SKM-1 treated with dmso at 0.1 percent for 144 hours (cell line): ENCODE data around the gene ARHGAP8.
"Not testable (repeated sequence)": the region's sequence is repeated elsewhere in the genome, so short reads cannot be mapped to it uniquely, and the experiment has no call there.

Experiments used
- DNase-seq: peaks from one replicate; lab custom pipeline; 2025; ENCODE audit not compliant: unreplicated experiment; lab: John Stamatoyannopoulos, UW

Gene ARHGAP8

DNA sequence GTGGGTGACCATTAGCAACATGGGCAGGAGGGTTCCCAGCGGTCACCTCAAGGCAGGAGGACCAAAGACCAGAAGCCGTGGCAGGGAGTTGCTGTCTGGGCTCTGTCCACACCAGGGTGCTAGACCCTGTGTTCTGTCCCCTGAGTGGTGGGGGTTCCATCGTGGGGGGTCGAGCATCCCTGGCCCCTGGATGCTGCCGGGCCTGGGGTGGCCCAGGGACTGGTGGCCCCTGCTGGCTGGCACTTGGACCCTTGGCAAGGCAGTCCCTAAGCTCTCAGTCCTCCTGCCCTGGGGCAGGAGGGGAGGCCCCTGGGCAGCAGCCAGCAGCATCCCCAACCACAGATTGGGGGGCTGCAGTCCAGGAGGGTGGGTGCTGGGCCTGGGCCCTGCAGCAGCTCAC lies 13.4 kb upstream of the ARHGAP8 start:
- no peak for DNase-seq

DNA sequence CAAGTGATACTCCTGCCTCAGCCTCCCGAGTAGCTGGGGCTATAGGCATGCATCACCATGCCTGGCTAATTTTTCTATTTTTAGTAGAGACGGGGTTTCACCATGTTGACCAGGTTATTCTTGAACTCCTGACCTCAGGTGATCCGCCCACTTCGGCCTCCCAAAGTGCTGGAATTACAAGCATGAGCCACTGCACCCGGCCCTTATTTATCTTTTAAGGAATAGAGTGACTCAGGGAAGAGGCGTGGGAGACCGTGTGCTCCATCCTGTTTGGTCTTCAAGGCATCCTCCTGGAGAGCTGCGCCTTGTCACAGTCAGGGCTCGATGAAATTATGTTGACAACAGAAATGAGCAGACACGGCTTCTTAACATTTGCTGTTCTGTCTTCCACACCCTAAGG lies 12.7 kb upstream of the ARHGAP8 start:
- DNase-seq, result not testable (repeated sequence)

DNA sequence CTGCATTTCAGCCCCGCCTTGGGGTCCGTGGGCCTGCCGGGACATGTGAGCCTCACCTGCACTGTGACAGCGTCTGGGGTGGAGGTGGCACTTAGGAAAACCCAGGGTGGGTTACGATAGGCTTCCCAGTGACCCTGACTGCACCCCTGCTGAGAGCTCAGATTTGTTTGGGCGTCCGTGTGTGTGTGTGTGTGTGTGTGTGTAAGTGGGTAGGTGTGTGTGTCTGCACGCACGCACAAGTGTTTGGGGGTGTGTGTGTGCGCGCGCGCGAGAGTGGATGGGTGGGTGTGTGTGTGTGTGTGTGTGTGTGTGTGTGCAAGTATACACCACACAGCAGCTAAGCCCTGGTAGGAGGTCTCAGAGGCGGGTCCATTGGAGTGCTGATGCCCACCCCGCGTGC lies 12.1 kb upstream of the ARHGAP8 start:
- DNase-seq, result no peak

DNA sequence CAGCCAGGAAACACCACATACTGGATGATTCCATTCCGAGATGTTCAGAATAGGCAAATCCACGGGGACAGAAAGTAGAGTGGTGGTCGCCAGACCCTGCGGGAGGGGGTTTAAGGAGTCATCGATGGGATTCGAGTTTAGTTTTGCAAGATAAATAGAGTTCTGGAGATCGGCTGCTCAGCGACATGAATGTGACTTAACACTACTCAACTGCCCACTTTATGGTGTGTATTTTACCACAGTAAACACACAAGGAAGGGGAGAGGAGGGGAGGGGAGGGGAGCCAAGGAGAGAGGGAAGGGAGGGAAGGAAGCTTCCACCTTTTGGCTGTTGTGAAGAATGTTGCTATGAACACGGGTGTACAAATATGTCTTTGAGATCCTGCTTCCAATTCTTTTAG lies 10.4 kb upstream of the ARHGAP8 start:
- no peak for DNase-seq

DNA sequence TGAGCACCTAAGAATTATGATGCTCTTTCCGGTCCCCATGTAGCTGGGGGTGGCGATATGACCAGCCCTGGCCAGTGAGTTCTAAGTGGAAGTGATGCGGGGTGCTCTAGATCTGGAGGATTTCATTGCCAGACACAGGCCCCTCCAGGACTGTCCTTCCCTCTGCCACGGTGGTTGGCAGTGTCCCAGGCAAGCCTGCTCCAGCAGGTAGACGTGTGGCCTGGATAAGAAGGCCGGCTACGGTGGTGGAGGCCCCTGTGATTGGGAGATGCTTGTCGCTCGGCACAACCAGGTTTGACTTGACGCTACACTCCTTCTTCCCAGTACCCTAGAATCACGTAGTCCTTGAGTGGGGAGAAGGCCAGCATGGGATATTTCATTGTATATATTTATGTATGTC lies 9.1 kb upstream of the ARHGAP8 start:
- DNase-seq, result no peak

DNA sequence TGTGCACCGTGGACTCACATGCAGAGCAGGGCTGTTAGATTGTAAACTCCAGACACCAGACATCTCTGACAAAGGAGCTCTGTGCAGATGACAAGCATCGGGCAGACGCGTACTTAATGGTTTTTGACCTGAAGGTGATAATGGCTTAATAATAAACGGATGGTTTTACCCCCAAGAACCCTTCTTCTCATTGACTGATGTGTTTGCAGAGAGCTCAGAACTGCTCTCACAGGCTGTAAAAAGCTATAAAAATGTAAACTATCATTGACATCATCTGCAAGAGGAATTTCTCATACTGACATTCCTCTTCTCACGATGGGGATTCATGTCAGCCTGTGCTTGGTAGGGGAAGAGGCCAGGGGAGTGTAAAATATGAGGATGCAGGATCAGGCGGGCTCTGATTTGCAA lies 8.6 kb upstream of the ARHGAP8 start:
- DNase-seq, result no peak

DNA sequence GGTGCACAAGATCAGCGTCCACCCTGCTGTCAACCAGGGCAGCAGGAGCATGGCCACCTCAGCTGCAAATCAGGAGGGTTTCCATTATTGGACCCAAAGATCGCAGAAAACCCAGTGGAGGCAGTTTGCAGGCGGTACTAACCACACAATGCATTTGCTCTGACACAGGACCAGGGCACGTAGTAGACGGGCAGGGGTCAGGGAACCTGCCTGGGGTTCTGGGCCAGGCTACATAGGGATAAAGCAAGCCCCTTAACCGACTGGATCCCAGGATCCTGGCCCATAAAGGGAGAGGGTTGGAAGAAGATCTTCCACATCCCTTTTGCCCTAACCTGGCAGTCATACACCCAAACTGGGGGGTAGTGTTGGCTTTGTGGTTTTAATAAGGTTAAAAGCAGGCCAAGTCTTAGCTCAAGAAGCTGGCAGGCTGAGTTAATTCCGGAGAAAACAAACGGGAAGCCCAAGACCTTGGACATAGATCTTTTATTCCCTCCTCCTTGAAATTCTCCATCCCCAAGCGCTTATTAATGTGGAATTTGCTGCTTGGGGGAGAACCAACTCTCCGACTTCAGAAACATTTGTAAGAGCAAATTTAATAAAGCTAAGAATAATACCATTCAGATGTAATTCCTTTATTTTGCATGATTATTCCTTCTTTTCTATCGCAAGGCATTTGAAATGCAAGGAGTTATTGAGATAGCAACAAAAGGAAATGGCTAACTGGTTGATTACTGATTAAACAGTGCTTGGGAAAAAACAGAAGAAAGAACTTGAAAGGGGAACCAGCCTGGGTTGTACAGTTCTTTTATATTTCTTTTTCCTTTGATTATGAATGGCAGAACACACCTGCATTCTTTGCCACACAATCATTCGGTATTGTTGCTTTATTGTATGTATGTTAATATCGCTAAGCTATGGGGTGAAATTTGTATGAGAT lies 6.3 kb upstream of the ARHGAP8 start:
- no peak for DNase-seq

DNA sequence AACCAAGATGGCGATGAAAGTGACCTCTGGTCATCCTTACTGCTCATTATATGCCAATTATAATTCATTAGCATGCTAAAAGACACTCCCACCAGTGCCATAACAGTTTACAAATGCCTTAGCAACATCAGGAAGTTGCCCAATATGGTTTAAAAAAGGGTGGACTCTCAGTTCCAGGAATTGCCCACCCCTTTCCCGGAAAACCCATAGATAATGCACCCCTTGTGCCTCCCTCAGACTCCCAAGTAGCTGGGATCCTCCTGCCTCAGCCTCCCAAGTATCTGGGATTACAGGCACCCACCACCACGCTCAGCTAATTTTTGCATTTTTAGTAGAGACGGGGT lies 4.6 kb upstream of the ARHGAP8 start:
- not testable (repeated sequence) for DNase-seq

DNA sequence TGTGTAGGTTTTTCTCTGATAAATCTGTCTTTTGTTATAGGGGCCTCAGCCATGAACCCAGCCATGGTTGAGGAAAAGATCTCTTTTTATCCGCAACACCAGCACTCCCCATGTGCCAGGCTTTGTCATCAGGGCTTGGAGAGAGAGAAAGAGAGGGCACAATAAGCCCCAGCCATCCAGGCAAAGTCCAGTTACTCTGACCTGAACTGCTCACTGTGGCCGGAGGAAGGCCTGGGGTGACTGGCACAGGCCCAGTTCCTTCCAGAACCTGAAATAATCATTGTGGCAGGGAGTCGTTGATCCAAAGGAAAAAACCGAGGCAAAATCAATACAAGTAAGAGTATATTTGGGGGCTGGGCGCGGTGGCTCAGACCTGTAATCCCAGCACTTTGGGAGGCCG lies 3.9 kb upstream of the ARHGAP8 start:
- no peak for DNase-seq

DNA sequence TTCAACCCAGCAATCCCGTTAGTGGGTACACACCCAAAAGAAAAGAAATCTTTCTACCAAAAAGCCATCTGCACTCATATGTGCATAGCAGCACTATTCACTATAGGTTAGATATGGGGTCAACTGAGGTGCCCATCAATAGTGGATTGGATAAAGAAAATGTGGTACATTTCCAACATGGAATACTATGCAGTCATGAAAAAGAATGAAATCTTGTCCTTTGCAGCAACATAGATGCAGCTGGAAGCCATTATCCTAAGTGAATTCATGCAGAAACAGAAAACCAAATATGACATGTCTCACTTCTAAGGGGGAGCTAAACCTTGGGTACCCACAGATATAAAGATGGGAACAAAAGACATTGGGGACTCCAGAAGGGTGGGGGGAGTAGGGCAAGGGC lies 1.9 kb upstream of the ARHGAP8 start:
- DNase-seq, result no peak

DNA sequence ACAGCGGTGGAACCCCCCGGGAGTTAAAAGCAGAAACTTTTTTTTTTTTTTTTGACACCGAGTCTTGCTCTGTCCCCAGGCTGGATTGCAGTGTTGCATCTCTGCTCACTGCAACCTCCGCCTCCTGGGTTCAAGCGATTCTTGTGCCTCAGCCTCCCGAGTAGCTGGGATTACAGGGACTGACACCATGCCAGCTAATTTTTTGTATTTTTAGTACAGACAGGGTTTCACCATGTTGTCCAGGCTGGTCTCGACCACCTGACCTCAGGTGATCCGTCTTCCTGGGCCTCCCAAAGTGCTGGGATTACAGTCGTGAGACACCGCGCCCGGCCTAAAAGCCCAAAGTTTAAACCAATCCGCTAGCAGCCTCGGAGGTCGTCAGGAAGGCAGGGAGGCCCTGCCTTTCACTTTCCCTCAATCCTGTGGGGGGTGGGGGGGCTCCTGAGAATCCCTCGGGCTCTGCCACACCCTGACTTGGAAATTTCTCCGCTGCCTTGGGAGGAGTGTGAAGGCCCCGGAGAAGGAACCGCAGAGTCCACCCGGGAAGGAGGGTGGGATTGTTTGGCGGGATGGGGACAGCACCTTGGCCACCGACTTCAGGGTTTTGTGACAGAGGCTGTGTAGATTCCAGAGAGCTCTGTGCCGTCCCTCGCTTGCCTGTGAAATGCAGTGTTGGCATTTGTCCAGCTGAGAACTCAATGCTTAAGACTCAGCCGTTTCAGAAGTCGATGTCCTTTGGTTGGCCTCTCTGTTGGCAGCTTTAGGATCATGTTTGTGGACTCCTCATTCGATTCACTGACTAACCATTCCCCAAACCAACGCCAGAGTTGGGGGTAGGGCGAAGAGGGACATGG lies 1.0 kb downstream of the ARHGAP8 start:
- no peak for DNase-seq

DNA sequence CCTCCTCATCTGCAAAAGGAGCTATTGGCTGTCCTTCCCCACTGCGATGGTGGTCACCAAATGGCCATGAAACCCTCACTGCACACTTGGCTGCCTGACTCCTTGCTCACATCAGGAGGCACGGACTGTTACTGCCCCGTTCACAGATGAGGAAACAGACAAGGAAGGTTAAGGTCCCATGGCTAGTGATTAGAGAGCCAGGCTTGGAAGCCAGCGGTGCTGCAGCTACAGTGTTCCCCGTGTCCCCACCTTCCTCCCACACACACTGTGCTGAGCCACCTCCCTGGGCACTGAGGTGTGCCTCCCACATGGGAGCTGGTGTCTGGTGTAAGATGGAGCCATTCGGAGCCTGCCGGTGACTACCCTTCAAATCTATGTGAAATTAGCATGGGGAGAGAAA lies 2.6 kb downstream of the ARHGAP8 start:
- DNase-seq, result no peak

DNA sequence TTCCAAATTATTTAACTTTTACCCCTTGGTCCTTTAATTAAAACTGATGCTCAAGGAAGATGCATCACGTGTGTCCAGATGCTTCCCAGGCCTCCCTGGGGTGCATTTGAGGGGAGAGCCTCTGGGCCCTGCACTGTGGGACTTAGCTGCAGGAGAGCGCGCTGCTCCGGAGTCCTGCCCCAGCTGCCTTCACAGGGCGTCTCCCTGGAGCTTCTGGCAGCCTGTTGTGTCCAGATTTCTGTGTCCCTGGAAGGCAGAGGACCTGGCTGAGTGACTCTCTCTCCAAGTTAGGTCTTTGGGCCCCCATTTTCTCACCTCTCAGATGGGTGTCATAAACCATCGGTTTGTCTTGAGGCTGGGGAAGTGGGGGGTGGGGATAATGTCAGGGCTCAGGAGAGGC lies 3.0 kb downstream of the ARHGAP8 start:
- no peak for DNase-seq

DNA sequence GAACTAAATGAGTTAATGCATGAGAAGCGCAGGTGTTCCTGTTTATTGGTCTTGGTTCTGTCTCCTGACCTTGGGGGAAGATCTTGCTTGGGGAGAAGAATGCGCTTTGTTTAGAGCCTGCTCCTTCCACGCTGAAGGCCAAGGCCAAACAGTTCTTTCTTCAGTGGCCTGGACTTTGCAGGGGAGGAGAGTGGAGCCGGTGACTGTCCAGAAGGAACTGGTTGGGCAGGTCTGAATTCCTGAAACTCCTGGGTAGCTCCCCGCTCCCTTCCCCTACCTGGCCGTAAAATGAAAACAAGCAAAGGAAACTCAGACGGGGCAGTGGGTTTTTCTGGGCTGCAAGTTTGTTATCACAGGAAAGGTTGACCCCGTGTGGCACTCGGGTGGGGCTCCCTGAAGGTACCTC lies 3.6 kb downstream of the ARHGAP8 start:
- no peak for DNase-seq

DNA sequence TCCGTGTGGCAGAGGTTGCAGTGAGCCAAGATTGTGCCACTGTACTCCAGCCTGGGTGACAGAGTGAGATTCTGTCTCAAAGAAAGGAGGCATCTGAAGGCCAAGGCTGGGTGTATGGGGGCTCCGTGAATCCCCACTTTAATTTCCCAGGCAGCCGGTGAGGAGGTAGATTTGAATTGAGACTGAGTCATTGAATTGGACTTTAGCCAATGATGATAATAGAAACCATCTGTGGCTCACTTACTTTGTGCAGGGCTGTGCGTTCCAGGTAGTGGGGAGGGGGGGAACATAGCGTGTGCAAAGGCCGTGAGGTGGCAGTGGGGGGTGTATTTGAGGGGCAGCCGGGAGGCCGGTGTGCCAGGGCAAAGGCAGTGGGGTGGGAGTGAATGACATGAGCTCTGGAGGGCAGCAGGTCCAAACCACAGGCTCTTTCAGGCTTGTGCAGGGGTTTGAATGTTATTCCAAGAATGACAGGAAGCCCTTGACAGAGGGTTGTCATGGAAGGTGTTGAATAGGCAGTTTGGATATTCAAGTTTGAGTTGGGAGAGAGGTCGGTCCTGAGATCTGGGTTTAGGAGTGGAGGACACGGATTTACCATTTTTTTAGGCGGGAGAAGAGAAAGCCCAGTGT lies 6.1 kb downstream of the ARHGAP8 start:
- DNase-seq, result no peak

DNA sequence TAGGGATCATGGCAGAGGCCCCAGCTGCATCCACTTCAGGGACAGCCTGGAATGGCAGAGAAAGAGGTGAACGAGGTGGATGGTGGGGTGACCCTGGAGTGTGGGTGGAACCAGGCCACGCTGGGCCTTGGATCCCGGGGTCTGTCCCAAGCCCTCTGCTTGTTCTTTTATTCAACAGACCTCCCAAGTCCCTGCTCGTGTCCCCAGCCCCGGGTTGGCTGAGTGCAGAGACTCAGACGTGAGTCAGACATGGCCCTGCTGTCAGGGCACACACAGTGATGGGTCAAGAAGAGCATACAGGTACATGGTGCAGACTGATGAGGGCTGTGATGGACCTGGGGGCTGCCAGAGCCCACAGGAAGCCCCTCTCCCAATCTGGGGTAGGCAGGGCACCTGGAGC lies 6.6 kb downstream of the ARHGAP8 start:
- no peak for DNase-seq

DNA sequence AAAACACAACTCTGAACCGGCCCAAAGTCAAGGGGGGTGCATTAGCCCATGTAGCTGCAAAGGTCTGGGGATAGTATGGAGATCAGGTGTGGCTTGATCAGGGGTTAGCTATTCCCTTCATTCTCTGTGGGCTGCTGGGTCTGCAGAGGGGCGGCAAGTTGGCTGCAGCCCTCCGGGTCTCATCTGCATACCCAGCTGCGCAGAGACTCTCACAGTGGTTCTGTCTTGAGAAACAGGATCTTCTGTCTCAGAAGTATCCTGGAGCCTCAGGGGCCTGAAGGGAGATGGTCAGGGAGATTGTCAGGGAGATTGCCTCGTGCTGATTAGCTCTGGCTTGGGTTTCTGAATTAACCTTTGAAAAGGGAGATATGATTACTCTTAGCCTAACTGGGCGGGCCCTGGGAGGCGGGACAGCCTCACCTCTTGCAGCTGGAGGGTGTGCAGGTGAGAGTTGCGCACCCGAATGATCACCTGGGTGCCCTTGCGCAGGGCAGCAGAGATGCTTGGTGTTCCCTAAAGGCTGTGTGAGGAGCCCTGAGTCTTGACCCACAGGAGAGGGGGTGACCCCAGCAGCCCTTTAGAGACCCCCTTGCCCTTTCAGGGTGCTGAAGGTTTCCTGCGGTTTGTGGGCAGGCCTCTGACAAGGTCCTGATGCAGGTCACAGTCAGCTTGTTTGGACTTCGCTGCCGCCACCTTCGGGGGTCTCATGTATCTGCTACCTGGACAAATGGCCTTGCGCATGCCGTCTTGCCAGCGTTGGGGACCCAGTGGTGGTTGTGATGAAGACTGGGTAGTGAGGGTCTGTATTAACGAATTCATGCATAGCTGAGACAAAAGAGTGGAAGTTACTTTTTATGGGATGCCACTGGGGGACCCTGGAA lies 7.3 kb downstream of the ARHGAP8 start:
- no peak for DNase-seq

DNA sequence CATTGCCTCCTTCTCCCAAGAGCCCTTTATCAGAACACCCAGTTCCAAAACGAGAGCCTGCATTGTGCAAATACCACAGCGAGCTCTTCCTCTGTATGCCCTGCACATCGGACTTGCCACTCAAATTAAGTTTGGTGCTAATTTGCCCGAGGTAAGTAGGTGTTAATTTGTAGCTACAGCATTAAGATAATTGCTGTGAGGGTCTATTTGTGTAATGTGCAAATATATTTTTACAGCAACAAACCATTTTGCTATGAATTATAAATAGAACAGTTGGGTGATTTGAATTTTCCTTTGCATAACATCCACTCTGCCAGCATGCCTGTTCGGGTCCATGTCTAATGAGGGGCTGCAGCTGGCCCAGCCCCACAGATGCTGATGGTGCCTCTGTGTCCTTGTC lies 8.1 kb downstream of the ARHGAP8 start:
- DNase-seq, result no peak

DNA sequence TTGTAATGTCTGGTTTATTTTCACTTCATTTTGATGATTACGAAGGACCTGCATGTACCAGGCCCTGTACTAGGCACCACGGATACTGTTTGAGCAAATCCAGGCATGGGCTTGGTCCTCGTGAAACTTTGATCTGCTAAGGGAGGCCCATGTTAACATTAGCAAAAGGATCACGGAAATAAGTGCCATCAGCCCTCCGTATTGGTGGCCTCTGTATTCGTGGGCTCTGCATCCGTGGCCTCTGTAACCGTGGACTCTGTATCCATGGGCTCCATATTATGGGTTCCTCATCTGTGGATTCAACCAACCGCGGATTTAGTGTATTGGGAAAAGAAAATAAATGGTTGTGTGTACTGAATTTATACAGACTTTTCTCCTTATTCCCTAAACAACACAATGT lies 8.7 kb downstream of the ARHGAP8 start:
- DNase-seq, result no peak

DNA sequence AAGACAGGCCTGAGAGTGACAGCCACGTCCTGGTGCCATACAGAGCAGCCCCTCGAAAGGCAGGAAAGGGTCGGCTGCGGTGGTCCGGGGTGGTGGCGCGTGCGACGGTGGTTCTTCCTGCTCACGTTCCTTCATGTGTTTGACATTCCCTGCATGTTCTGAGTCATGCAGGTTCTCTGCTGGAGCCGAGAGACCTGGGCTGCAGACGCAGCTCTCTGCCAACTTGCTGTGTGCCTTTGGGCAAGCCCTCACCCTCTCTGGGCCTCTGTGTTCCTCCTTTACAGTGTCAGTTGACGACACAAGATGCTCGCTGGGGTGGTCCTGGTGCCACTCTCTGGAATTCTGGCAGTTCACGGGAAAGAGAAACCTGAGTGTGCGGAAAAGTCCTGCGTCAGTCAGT lies 12.0 kb downstream of the ARHGAP8 start:
- no peak for DNase-seq

DNA sequence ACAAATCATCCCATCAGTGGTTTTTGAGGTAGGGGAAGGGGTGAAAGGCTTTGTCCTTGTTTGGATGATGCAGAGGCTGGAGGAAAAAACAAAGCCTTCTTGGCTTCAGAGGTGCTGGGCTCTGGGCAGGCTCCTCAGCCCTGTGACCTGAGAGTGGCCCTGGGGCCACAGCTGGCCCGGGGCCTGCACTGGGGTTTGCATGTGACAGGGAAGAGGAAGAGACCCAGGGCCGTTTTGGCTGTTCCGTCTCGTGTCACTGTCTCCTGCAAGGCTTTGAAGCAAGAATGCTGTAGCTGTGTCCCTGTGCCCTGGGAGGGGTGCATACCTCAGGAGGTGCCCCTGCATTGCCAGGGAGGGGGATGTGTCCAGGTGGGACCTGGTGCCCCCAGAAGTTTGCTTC lies 12.6 kb downstream of the ARHGAP8 start:
- DNase-seq, result no peak
